Adrenal gland (tissue), 12 donors: Measurements from ENCODE around the gene TNIK. TPM values are rescaled to one million over a fixed set of nuclear protein-coding genes. Genes with fewer than 3 reads are reported as not detected.

Experiments used
- DNase-seq, 7 donors: peaks; one replicate each; pipeline ENCODE4 v3.0.0-alpha.2; 2019 to 2020
- H3K27ac ChIP-seq, 5 donors: fragments of 200-600 bp; sonication (generic) in 4 of 5; 1 replicate in 3 of 5; 2 replicates in 2 of 5; pipeline versions ENCODE4 v1.5.1 to v1.8.0; 2016 to 2020; ENCODE audit warnings: mild to moderate bottlenecking in 1 of 5
- H3K27me3 ChIP-seq: fragments of 200-600 bp; 2 replicates; pipeline ENCODE4 v1.8.0; 2021
- H3K36me3 ChIP-seq, 2 donors: fragments of 200-600 bp; replicated peaks in 1 of 2; 1 replicate in 1 of 2; 2 replicates in 1 of 2; pipeline versions ENCODE4 v1.5.1 to v1.8.0; 2018 to 2022
- H3K4me1 ChIP-seq, 2 donors: fragments of 200-600 bp; replicated peaks in 1 of 2; 1 replicate in 1 of 2; 2 replicates in 1 of 2; pipeline versions ENCODE4 v1.5.1 to v1.8.0; 2018 to 2021
- H3K4me3 ChIP-seq, 4 donors: fragments of 200-600 bp; sonication (generic) in 3 of 4; one replicate each; pipeline ENCODE4 v1.5.1; 2016 to 2018
- H3K9me3 ChIP-seq, 3 donors: fragments of 200-600 bp; sonication (generic) in 1 of 3; replicated peaks in 1 of 3; 1 replicate in 2 of 3; 2 replicates in 1 of 3; pipeline versions ENCODE4 v1.5.1 to v1.8.0; 2016 to 2021
- CTCF ChIP-seq, 6 experiments: fragments of 450-650 bp in 4 of 6; fragments of 200-600 bp in 2 of 6; sonication (generic) in 1 of 6; IDR thresholded peaks; 1 replicate in 5 of 6; 2 replicates in 1 of 6; pipeline versions ENCODE4 v1.5.1 to v1.8.0; 2016 to 2021; ENCODE audit warnings: antibody characterized with exemption in 6 of 6, mild to moderate bottlenecking in 2 of 6, moderate library complexity in 1 of 6
- POLR2A ChIP-seq, 2 donors: fragments of 450-650 bp; IDR thresholded peaks; one replicate each; pipeline ENCODE4 v1.6.1; 2017; ENCODE audit warnings: antibody characterized with exemption in 2 of 2, mild to moderate bottlenecking in 2 of 2, moderate library complexity in 1 of 2
- WGBS, 4 donors: extraction: QIAGEN DNeasy Blood & Tissue Kit in 2 of 4; methylation state at CpG; one replicate each; pipeline versions ENCODE4 v1.1.5 to v1.1.7; 2013 to 2017; 5-methylcytosine and 5-hydroxymethylcytosine counted together
- intact Hi-C, 2 donors: fragments of 100-400 bp; cut with DNase I; formaldehyde crosslinking; loops; one replicate each; pipeline versions ENCODE4 v1.14.1 to v1.15.0; 2022 to 2023
- polyA plus RNA-seq, 3 donors: library from polyadenylated mRNA; stranded (reverse); fragments of 200-250 nt in 2 of 3; fragments of 350-450 nt in 1 of 3; fragmentation: Illumina TruSeq in 1 of 3; extraction: RNeasy Lipid Tissue Mini Kit (QIAGEN cat#74804) in 1 of 3; gene quantifications; one replicate each; pipeline ENCODE4 v1.2.3, GENCODE V29; 2013 to 2014
- total RNA-seq, 9 donors: library from RNA; depleted of rRNA in 4 of 9; stranded (reverse); fragments of >200 nt in 4 of 9; fragments of 120-200 nt in 1 of 9; fragmentation: NEBNext Ultra II Directional in 1 of 9; extraction: Animal tissue kit (Norgen Biotek cat#: 25700) in 1 of 9; gene quantifications; one replicate each; pipeline versions ENCODE4 v1.1.0 to v1.2.4, GENCODE V29; 2013 to 2023
- donor health status: healthy with polysubstance abuse.
- donor health status: Bipolar disorder and iron deficiency.
- donor health status: DM: yes; HTN: yes; CAD: no.
- donor health status: DM: no; HTN: no; CAD: no.
- donor health status: DM: no; HTN: no; CAD: no.
- donor health status: DM: yes; HTN: yes; CAD: no.

TNIK gene
- total and polyA plus RNA-seq, 12 donors: 4.9 to 33.1 (median 10.7) TPM

GRCh38 chr3:171390051-171390941 lies 69.9 kb downstream of the TNIK start:
- Histone ChIP-seq H3K27me3 (no peaks in the 10 kb centered on the region), H3K4me1 (peaks cover 0 to 4% of the 10 kb centered on the region in 2 donors), H3K36me3 (no peaks in the 10 kb centered on the region), H3K27ac (no peak overlapping the region), H3K9me3 (no peaks in the 10 kb centered on the region), H3K4me3 (no peak overlapping the region)
- DNase-seq: peak in 1 of 7 donors; percentile 16
- intact Hi-C loops: no loop called here
- 90 to 97% (median 93%) methylated on average over 9 of the region's 9 CpGs for WGBS, 4 donors
- TF ChIP-seq POLR2A (IDR thresholded peaks at IDR 0.05) (no peak), CTCF (IDR thresholded peaks at IDR 0.05) (no peak)

- WGBS, 4 donors: 57 to 93% (median 82%) methylated on average over 3 of the region's 3 CpGs
Observed at GRCh38 chr3:171389491-171389890, 70.7 kb downstream of the TNIK start.

GRCh38 chr3:171388527-171388926 lies 71.7 kb downstream of the TNIK start:
- intact Hi-C loops: no loop called here
- Histone ChIP-seq H3K27ac (no peak overlapping the region), H3K4me1 (peaks cover 0 to 4% of the 10 kb centered on the region in 2 donors), H3K27me3 (no peaks in the 10 kb centered on the region), H3K36me3 (no peaks in the 10 kb centered on the region), H3K4me3 (no peak overlapping the region), H3K9me3 (no peaks in the 10 kb centered on the region)
- DNase-seq: no peak
- WGBS, 4 donors: 53 to 82% (median 74%) methylated on average over 1 of the region's 1 CpG
- no peak for TF ChIP-seq POLR2A (IDR thresholded peaks at IDR 0.05)
- no peak for TF ChIP-seq CTCF (IDR thresholded peaks at IDR 0.05)

More at GRCh38 chr3:171389491-171389890, 70.7 kb downstream of the TNIK start:
- TF ChIP-seq POLR2A (IDR thresholded peaks at IDR 0.05) (no peak), CTCF (IDR thresholded peaks at IDR 0.05) (no peak)
- no peak overlapping the region for H3K4me3 ChIP-seq
- no peaks in the 10 kb centered on the region for H3K27me3 ChIP-seq
- H3K27ac ChIP-seq: no peak overlapping the region
- no peaks in the 10 kb centered on the region for H3K9me3 ChIP-seq
- H3K4me1 ChIP-seq: peaks cover 0 to 4% of the 10 kb centered on the region in 2 donors
- no peak for DNase-seq
- H3K36me3 ChIP-seq: no peaks in the 10 kb centered on the region
- intact Hi-C loops: no loop called here

GRCh38 chr3:171387062-171387461 lies 73.1 kb downstream of the TNIK start:
- TF ChIP-seq CTCF (IDR thresholded peaks at IDR 0.05) (no peak), POLR2A (IDR thresholded peaks at IDR 0.05) (no peak)
- H3K4me1 ChIP-seq: no peaks in the 10 kb centered on the region
- H3K36me3 ChIP-seq: no peaks in the 10 kb centered on the region
- H3K27ac ChIP-seq: no peak overlapping the region
- H3K4me3 ChIP-seq: no peak overlapping the region
- no peak for DNase-seq
- intact Hi-C loops: no loop called here
- no peaks in the 10 kb centered on the region for H3K9me3 ChIP-seq
- H3K27me3 ChIP-seq: no peaks in the 10 kb centered on the region
